MM.1S (cell line): ENCODE measurements around the gene CP.

Experiments used
- CTCF ChIP-seq: fragments of 300-600 bp; sonication (generic); IDR thresholded peaks from 2 replicates; pipeline ENCODE4 v1.5.1; 2016; ENCODE audit warnings: antibody characterized with exemption, low read length, mixed read lengths
- EZH2phosphoT487 ChIP-seq: fragments of 300-600 bp; sonication (generic); IDR thresholded peaks from 2 replicates; pipeline ENCODE4 v1.6.1; 2018; ENCODE audit warnings: antibody characterized with exemption, low read length

- TF ChIP-seq CTCF = no peak
- no peak for TF ChIP-seq EZH2phosphoT487
Measured at GRCh38 chr3:149226776-149227175, 5.1 kb upstream of the CP start.
